Measurements from ENCODE around the gene R3HDM2.
"Not testable (repeated sequence)": the region's sequence is repeated elsewhere in the genome, so short reads cannot be mapped to it uniquely, and the experiment has no call there.

R3HDM2 gene

GRCh38 chr12:57329219-57329618 lies 101.6 kb downstream of the R3HDM2 start:
- DNase-seq (ENCODE audit: low read depth) = no peak

GRCh38 chr12:57325395-57325794 lies 105.4 kb downstream of the R3HDM2 start:
- DNase-seq (ENCODE audit: low read depth) = no peak

GRCh38 chr12:57323416-57323815 lies 107.4 kb downstream of the R3HDM2 start:
- no peak for DNase-seq (ENCODE audit: low read depth)

- no peak for DNase-seq (ENCODE audit: low read depth)
These were observed 110.2 kb downstream of the R3HDM2 start for GRCh38 chr12:57320639-57321038.

- DNase-seq (ENCODE audit: low read depth) = no peak
These were observed 111.0 kb downstream of the R3HDM2 start for GRCh38 chr12:57319678-57320469.

- no peak for DNase-seq (ENCODE audit: low read depth)
These were observed 115.2 kb downstream of the R3HDM2 start for GRCh38 chr12:57315681-57316080.

- DNase-seq (ENCODE audit: low read depth) = not testable (repeated sequence)
These were observed 118.6 kb downstream of the R3HDM2 start for GRCh38 chr12:57312287-57312686.

GRCh38 chr12:57309420-57309819 lies 121.4 kb downstream of the R3HDM2 start:
- no peak for DNase-seq (ENCODE audit: low read depth)

GRCh38 chr12:57300961-57301584 lies 129.8 kb downstream of the R3HDM2 start:
- no peak for DNase-seq (ENCODE audit: low read depth)

GRCh38 chr12:57299514-57300016 lies 131.3 kb downstream of the R3HDM2 start:
- DNase-seq (ENCODE audit: low read depth) = no peak

GRCh38 chr12:57296291-57296690 lies 134.6 kb downstream of the R3HDM2 start:
- no peak for DNase-seq (ENCODE audit: low read depth)

GRCh38 chr12:57282073-57282472 lies 148.8 kb downstream of the R3HDM2 start:
- DNase-seq (ENCODE audit: low read depth) = not testable (repeated sequence)

- peak; percentile 46 for DNase-seq (ENCODE audit: low read depth)
These were observed 150.4 kb downstream of the R3HDM2 start for GRCh38 chr12:57280211-57281062.

GRCh38 chr12:57278465-57279381 lies 152.1 kb downstream of the R3HDM2 start:
- no peak for DNase-seq (ENCODE audit: low read depth)

- no peak for DNase-seq (ENCODE audit: low read depth)
These were observed 153.8 kb downstream of the R3HDM2 start for GRCh38 chr12:57276935-57277563.

GRCh38 chr12:57276233-57276632 lies 154.6 kb downstream of the R3HDM2 start:
- DNase-seq (ENCODE audit: low read depth) = not testable (repeated sequence)

GRCh38 chr12:57273516-57273915 lies 157.3 kb downstream of the R3HDM2 start:
- no peak for DNase-seq (ENCODE audit: low read depth)

GRCh38 chr12:57272337-57273151 lies 158.3 kb downstream of the R3HDM2 start:
- DNase-seq (ENCODE audit: low read depth) = no peak

GRCh38 chr12:57270966-57271470 lies 159.8 kb downstream of the R3HDM2 start:
- DNase-seq (ENCODE audit: low read depth) = no peak

GRCh38 chr12:57268264-57268663 lies 162.6 kb downstream of the R3HDM2 start:
- no peak for DNase-seq (ENCODE audit: low read depth)
